GM12801 (cell line): Measurements from ENCODE around the gene CEP162.

ENCODE experiments used
- TF ChIP-seq, protein P1 (sequence below): IDR thresholded peaks from one replicate; pipeline ENCODE4 v1.5.1; 2011; ENCODE audit warnings: control low read depth; ENCODE audit not compliant: insufficient read length; ENCODE audit errors: extremely low read depth

CEP162 gene

DNA sequence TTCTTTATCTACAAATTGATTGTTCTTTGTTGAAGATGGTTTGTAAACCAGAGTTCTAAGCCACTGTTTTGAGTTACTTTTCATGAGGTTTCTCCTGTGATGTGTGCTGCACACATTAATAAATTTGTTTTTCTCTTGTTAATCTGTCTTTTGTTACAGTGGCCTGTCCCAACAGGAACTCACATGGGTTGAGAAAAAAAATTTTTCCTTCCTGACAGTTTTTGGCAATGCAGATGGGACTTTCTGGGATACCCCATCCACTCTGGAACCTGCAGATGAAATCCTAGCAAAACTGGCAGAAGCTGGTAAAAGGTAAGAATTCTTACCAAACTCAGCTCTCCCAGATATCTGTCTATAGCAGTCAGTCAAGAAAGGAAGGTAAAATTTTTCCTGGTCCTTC is 88.1 kb downstream of the CEP162 start:
- TF ChIP-seq, protein P1, sequence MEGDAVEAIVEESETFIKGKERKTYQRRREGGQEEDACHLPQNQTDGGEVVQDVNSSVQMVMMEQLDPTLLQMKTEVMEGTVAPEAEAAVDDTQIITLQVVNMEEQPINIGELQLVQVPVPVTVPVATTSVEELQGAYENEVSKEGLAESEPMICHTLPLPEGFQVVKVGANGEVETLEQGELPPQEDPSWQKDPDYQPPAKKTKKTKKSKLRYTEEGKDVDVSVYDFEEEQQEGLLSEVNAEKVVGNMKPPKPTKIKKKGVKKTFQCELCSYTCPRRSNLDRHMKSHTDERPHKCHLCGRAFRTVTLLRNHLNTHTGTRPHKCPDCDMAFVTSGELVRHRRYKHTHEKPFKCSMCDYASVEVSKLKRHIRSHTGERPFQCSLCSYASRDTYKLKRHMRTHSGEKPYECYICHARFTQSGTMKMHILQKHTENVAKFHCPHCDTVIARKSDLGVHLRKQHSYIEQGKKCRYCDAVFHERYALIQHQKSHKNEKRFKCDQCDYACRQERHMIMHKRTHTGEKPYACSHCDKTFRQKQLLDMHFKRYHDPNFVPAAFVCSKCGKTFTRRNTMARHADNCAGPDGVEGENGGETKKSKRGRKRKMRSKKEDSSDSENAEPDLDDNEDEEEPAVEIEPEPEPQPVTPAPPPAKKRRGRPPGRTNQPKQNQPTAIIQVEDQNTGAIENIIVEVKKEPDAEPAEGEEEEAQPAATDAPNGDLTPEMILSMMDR = no peak

DNA sequence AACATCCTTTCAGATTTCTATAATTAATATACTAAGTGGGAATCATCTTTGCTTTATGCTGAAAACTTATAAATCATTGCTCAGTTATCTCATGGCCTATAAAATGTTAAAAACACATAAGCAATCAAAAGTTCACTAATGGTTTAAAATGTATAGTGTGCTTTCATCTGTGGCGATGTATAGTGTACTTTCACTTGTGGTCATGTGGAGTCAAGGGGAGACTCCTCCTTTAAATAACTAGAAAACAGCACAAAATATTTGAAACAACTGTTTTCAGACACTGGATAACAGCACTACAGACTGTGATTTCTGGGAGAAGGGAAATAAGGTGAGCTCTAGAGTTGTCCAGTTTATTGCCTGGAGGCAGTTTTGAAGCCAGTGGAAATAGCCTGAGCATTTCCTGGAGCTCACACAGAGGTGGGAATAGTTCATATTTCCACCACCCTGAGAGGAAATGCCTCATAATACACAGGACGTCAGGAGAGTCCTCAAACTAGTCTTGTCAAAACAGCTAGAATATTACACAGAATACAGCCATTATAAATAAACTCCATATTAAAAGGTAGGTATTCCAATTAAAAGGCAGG is 89.4 kb downstream of the CEP162 start:
- TF ChIP-seq, protein P1 = no peak

DNA sequence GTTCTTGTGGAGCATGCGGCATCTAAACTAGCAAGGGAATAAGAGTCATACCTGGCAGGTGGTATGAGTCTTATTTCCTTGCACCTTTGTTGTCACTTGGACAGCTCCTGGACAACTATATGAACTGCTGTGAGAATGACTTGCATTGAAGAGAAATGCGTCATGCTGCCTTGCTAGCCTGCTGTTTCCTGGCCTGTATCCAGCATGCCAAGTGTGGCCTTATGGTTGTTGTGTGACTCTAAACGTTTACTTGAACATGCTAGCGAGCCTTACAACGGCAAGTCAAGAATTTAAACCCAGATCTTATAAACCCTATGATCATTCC is 90.4 kb downstream of the CEP162 start:
- TF ChIP-seq, protein P1 = no peak

DNA sequence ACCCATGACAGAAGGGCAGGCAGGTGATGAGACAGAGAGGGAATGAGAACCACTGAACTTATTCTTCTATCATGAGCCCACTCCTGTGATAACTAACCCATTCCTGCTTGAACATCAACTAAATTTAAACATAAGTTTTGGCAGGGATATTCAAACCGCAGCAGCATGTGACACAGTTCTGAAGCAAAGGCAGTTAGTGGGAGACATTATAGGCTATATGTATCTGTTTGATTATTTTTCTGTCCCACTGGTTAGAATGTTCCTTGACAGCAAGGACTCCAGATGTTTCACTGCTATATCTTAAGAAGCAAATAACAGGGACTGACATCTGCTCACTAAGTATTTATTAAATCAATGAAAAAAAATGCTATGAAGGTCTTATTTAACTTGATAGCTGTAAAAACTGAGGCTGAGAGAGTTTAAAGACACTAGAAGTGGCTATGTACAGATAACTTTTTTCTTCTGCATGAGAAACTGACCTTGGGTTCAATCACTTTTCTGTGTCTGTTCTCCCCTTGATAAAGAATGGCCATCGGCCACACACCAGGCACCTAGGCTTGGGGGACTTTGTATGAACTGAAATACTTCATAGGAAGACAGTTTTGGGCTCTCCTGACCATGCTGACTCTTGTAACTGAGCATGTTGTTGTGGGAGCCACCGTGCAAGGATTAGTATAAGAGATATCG is 90.9 kb downstream of the CEP162 start:
- TF ChIP-seq, protein P1 = no peak

DNA sequence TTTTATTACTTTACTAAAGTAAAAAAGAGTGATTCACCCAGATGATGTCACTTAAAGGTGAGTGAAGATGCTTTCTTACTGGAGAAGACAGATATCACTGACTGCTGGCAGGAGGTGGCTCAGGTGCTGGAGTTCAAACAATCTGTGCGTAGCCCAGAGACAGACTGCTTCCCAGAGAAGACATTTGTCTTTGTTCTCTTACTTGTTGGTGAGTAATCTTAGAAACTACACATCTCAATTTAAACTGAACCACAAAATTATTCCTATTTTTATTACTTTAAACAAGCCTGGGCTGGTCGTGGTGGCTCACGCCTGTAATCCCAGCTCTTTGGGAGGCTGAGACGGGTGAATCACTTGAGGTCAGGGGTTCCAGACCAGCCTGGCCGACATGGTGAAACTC is 92.2 kb downstream of the CEP162 start:
- TF ChIP-seq, protein P1 = no peak

DNA sequence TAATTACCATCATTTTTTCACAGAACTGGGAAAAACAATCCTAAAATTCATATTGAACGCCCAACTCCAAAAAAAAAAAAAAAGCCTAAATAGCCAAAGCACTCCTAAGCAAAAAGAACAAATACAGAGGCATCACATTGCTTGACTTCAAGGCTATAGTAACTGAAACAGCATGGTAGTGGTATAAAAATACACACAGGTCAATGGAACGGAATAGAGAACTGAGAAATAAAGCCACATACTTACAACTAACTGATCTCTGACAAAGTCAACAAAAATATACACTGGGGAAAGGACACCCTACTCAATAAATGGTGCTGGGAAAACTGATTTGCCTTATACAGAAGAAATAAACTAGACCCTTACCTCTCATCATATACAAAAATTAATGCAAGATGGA is 104.3 kb downstream of the CEP162 start:
- TF ChIP-seq, protein P1 = no peak

DNA sequence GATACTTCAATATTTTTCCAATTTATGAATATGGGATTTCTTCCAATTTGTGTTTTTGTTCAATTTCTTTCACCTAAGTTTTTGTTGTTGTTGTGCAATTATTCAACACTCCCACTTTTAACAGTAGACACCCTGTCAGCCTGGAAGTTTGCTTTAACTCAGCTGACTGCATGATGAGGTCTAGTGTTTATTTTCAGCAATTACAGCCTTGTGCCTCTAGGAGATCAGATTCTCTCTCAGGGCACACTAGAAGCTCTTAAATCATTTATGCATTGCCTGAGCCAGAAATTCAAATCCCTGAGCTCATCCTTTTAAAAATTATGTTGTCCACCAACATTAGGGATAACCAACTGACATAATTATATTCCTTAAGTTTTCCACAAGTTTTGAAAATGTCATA is 108.2 kb downstream of the CEP162 start:
- TF ChIP-seq, protein P1 = no peak
